GM12865 (cell line): Measurements from ENCODE around the gene ZCCHC24.
"Not testable (repeated sequence)": the region's sequence is repeated elsewhere in the genome, so short reads cannot be mapped to it uniquely, and the experiment has no call there.

Source experiments
- DNase-seq: peaks from one replicate; pipeline ENCODE4 v3.0.0; 2010; ENCODE audit warnings: low read depth
- H3K4me3 ChIP-seq: 2 replicates; pipeline ENCODE4 v1.5.1; 2011; ENCODE audit warnings: mild to moderate bottlenecking, low read depth, low read length, control low read depth
- CTCF ChIP-seq: IDR thresholded peaks from 2 replicates; pipeline ENCODE4 v1.5.1; 2011; ENCODE audit warnings: low read length, control low read depth, low read depth, inconsistent platforms; ENCODE audit not compliant: insufficient read depth; ENCODE audit errors: missing control alignments

ZCCHC24 gene

GRCh38 chr10:79340646-79341244 is 104.7 kb downstream of the ZCCHC24 start:
- no peak for TF ChIP-seq CTCF
- H3K4me3 ChIP-seq: no peak overlapping the region
- DNase-seq: no peak

- DNase-seq: no peak
- no peak overlapping the region for H3K4me3 ChIP-seq
- no peak for TF ChIP-seq CTCF
Measured at GRCh38 chr10:79339266-79339665, 106.2 kb downstream of the ZCCHC24 start.

GRCh38 chr10:79337783-79338469 is 107.5 kb downstream of the ZCCHC24 start:
- H3K4me3 ChIP-seq: not testable (repeated sequence)

GRCh38 chr10:79336739-79337138 is 108.7 kb downstream of the ZCCHC24 start:
- no peak for TF ChIP-seq CTCF
- DNase-seq: no peak
- no peak overlapping the region for H3K4me3 ChIP-seq

More at GRCh38 chr10:79337783-79338469, 107.5 kb downstream of the ZCCHC24 start:
- not testable (repeated sequence) for DNase-seq

- TF ChIP-seq CTCF: no peak
- no peak for DNase-seq
- no peak overlapping the region for H3K4me3 ChIP-seq
Measured at GRCh38 chr10:79336276-79336675, 109.1 kb downstream of the ZCCHC24 start.

GRCh38 chr10:79335470-79336235 is 109.8 kb downstream of the ZCCHC24 start:
- no peak overlapping the region for H3K4me3 ChIP-seq
- no peak for TF ChIP-seq CTCF
- no peak for DNase-seq

- DNase-seq: no peak
- no peak overlapping the region for H3K4me3 ChIP-seq
- no peak for TF ChIP-seq CTCF
Measured at GRCh38 chr10:79335094-79335469, 110.3 kb downstream of the ZCCHC24 start.
